ENCODE results near the gene COL4A3. TPM values are rescaled to one million over a fixed set of nuclear protein-coding genes. Genes with fewer than 3 reads are reported as not detected.

COL4A3 gene
- total and polyA plus RNA-seq, 8 donors = 4.3 to 43.3 (median 11.6) TPM

DNA sequence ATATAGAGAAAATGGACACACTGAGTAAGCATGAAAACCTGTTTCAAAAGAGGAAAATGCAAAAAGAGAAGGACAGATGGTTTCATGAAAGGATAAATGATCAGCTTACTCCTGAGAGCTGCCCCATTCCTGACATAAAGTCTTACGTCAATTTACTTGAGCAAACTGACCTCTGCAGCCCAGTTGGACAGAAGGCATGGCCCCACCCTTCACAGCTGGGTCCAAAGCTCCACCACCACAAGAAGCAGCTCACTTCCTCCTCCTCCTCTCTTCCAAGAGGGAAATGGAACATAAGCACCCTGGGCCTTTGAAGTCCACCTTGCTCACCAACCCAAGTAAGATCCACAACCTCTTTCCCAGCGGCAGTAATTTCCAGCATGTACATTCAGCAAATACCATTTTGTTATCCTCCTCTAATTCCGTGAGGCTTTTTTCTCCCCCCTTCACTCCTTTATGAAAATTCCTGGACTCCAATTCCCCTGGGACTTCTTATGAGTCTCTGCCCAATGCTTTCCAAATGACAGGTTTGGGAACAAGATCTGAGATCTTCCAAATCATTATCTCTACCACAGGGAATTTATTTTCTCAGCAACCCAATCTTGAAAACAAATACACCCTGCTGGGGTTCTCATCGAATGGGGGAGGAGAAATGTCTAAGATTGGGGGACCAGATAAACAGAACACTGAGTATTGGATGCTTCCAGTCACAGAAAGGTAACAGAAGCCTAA, 10.5 kb upstream of the COL4A3 start:
- H3K27me3 ChIP-seq = peaks cover 0 to 4% of the 10 kb centered on the region in 2 donors
- ATAC-seq (peak; percentile 30), DNase-seq (no peak)
- H3K9me3 ChIP-seq = no peaks in the 10 kb centered on the region
- H3K4me3 ChIP-seq = no peak overlapping the region
- H3K36me3 ChIP-seq = no peaks in the 10 kb centered on the region
- no peak for TF ChIP-seq CTCF (IDR thresholded peaks at IDR 0.05)
- no peak overlapping the region for H3K27ac ChIP-seq
- intact Hi-C loops (cut with DNase I) = no loop called here
- H3K4me1 ChIP-seq = no peaks in the 10 kb centered on the region

GRCh38 chr2:227154986-227155774, 9.2 kb upstream of the COL4A3 start:
- H3K27ac ChIP-seq = no peak overlapping the region
- ATAC-seq (no peak), DNase-seq (no peak)
- TF ChIP-seq CTCF (IDR thresholded peaks at IDR 0.05) = no peak
- H3K27me3 ChIP-seq = peaks cover 0 to 4% of the 10 kb centered on the region in 2 donors
- H3K9me3 ChIP-seq = no peaks in the 10 kb centered on the region
- intact Hi-C loops (cut with DNase I) = no loop called here
- H3K4me1 ChIP-seq = no peaks in the 10 kb centered on the region
- H3K36me3 ChIP-seq = no peaks in the 10 kb centered on the region
- H3K4me3 ChIP-seq = no peak overlapping the region

- H3K9me3 ChIP-seq = no peaks in the 10 kb centered on the region
- DNase-seq (no peak), ATAC-seq (no peak)
- H3K4me1 ChIP-seq = peaks cover 0 to 4% of the 10 kb centered on the region in 2 donors
- H3K36me3 ChIP-seq = no peaks in the 10 kb centered on the region
- H3K27ac ChIP-seq = no peak overlapping the region
- no peak for TF ChIP-seq CTCF (IDR thresholded peaks at IDR 0.05)
- intact Hi-C loops (cut with DNase I) = no loop called here
- peaks cover 19 to 41% of the 10 kb centered on the region in 2 donors for H3K27me3 ChIP-seq
- no peak overlapping the region for H3K4me3 ChIP-seq
These were observed 4.3 kb upstream of the COL4A3 start for GRCh38 chr2:227160164-227160563.

- no peaks in the 10 kb centered on the region for H3K36me3 ChIP-seq
- H3K4me1 ChIP-seq = peaks cover 0 to 4% of the 10 kb centered on the region in 2 donors
- DNase-seq (no peak), ATAC-seq (no peak)
- H3K27me3 ChIP-seq = peaks cover 24 to 54% of the 10 kb centered on the region in 2 donors
- intact Hi-C loops (cut with DNase I) = no loop called here
- H3K9me3 ChIP-seq = no peaks in the 10 kb centered on the region
- H3K27ac ChIP-seq = no peak overlapping the region
- no peak for TF ChIP-seq CTCF (IDR thresholded peaks at IDR 0.05)
- H3K4me3 ChIP-seq = no peak overlapping the region
These were observed 2.5 kb upstream of the COL4A3 start for GRCh38 chr2:227161947-227162346.

- intact Hi-C loops (cut with DNase I) = no loop called here
- Histone ChIP-seq H3K27ac (peak overlapping the region; percentile 40 to 67), H3K4me1 (peaks cover 0 to 4% of the 10 kb centered on the region in 2 donors), H3K36me3 (no peaks in the 10 kb centered on the region), H3K27me3 (peaks cover 24 to 58% of the 10 kb centered on the region in 2 donors), H3K4me3 (peak overlapping the region; percentile 42 to 48), H3K9me3 (no peaks in the 10 kb centered on the region)
- TF ChIP-seq CTCF (IDR thresholded peaks at IDR 0.05) = no peak
- ATAC-seq = peak; percentile 68
- DNase-seq = peak in 2 of 4 donors; percentile 40 to 71
These were observed 883 bp upstream of the COL4A3 start for GRCh38 chr2:227163485-227163997.

All from left lung (tissue), 10 donors.